RCC 7860 (cell line): Measurements from ENCODE around the gene DSTYK.
"Not testable (repeated sequence)": the region's sequence is repeated elsewhere in the genome, so short reads cannot be mapped to it uniquely, and the experiment has no call there.

Experiments
- DNase-seq: peaks from one replicate; pipeline ENCODE4 v3.0.0-alpha.2; 2015; ENCODE audit warnings: low spot score
- FAIRE-seq: peaks from 2 replicates; lab custom pipeline; 2012; peaks lifted over from hg19 to GRCh38; lab: Jason Lieb, UNC

Gene DSTYK

GRCh38 chr1:205241366-205242030 lies 30.0 kb upstream of the DSTYK start:
- FAIRE-seq (no peak), DNase-seq (no peak)

- DNase-seq (no peak), FAIRE-seq (no peak)
Observed at GRCh38 chr1:205240569-205240968, 29.1 kb upstream of the DSTYK start.

- no peak for FAIRE-seq
- DNase-seq = no peak
Observed at GRCh38 chr1:205240118-205240517, 28.6 kb upstream of the DSTYK start.

GRCh38 chr1:205239078-205239477 lies 27.6 kb upstream of the DSTYK start:
- no peak for DNase-seq
- FAIRE-seq = no peak

GRCh38 chr1:205237526-205238484 lies 26.3 kb upstream of the DSTYK start:
- no peak for DNase-seq

GRCh38 chr1:205236951-205237475 lies 25.5 kb upstream of the DSTYK start:
- DNase-seq = no peak
- FAIRE-seq = no peak

More at GRCh38 chr1:205237526-205238484, 26.3 kb upstream of the DSTYK start:
- no peak for FAIRE-seq

- no peak for DNase-seq
- no peak for FAIRE-seq
Observed at GRCh38 chr1:205236526-205236925, 25.0 kb upstream of the DSTYK start.

GRCh38 chr1:205235951-205236350 lies 24.4 kb upstream of the DSTYK start:
- no peak for FAIRE-seq
- DNase-seq = no peak

- FAIRE-seq, DNase-seq: not testable (repeated sequence)
Observed at GRCh38 chr1:205233986-205234385, 22.5 kb upstream of the DSTYK start.

- FAIRE-seq (no peak), DNase-seq (no peak)
Observed at GRCh38 chr1:205232945-205233397, 21.5 kb upstream of the DSTYK start.

GRCh38 chr1:205232127-205232820 lies 20.8 kb upstream of the DSTYK start:
- DNase-seq (no peak), FAIRE-seq (no peak)

- no peak for FAIRE-seq
- DNase-seq = no peak
Observed at GRCh38 chr1:205230982-205231381, 19.5 kb upstream of the DSTYK start.

GRCh38 chr1:205229916-205230700 lies 18.6 kb upstream of the DSTYK start:
- FAIRE-seq (no peak), DNase-seq (no peak)

- no peak for FAIRE-seq
- DNase-seq = peak; percentile 49
Observed at GRCh38 chr1:205229399-205229871, 17.9 kb upstream of the DSTYK start.

- DNase-seq (no peak), FAIRE-seq (no peak)
Observed at GRCh38 chr1:205228093-205228521, 16.6 kb upstream of the DSTYK start.

GRCh38 chr1:205227584-205228013 lies 16.1 kb upstream of the DSTYK start, which contains the start of gene TMCC2:
Gene TMCC2, plus strand, starts transcription at chr1:205227946. Its CDS starts 619 bp downstream, at chr1:205228565.
- no peak for FAIRE-seq
- peak; percentile 54 for DNase-seq

- no peak for FAIRE-seq
- peak; percentile 29 for DNase-seq
Observed at GRCh38 chr1:205226868-205227583, 15.5 kb upstream of the DSTYK start.

- DNase-seq (no peak), FAIRE-seq (no peak)
Observed at GRCh38 chr1:205225901-205226765, 14.6 kb upstream of the DSTYK start.
